Measurements from ENCODE around the gene CDC42SE2.

GRCh38 chr5:131252824-131253171 lies 11.1 kb upstream of the CDC42SE2 start:
- TF ChIP-seq CTCF (IDR thresholded peaks at IDR 0.05; ENCODE audit: low read length) (no peak), EZH2 (IDR thresholded peaks at IDR 0.05; ENCODE audit: borderline replicate concordance, low read length) (no peak)

Measured in OCI-LY1 (cell line).